Measurements from ENCODE around the gene LYRM2.

Gene LYRM2

DNA sequence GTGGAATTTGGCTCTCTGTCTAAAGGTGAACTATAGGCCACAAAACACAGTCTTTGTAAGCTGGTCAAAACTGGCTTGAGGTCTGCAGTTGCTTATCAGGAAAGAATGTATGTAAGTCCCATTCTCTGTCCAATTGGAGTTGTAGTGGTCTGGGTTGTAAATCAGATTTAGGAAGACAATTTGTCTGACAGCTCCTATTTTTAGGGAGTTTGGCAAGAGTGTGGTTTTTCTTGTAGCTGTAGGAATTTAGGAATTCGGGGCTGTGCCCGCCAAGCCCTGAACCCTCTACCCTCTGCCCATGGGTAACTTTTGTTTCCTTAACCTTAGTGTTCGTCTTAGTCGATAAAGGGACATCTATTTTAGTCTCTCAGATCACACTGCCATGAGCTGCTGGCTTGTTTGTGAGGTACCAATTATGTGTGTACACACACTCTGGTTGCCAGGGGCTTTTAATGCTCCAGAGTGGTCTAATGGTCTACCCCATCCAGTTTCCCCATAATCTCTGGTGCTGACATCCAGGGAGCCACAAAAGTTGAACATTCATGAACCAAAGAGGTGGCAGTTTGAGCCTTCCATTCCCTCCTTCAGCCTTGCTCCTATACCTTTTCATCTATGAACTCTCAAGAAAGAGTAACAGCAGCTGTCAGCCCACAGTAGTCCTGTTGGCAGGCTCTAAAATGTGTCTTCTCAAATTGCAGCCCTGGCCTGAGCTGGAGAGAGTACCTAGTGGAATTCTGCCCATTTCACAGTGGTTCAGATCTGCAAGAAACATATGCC, 112.6 kb downstream of the LYRM2 start:
- no peak overlapping the region for H3K4me3 ChIP-seq (ENCODE audit: control insufficient read depth, low read depth, low read length)
- TF ChIP-seq, protein P1, sequence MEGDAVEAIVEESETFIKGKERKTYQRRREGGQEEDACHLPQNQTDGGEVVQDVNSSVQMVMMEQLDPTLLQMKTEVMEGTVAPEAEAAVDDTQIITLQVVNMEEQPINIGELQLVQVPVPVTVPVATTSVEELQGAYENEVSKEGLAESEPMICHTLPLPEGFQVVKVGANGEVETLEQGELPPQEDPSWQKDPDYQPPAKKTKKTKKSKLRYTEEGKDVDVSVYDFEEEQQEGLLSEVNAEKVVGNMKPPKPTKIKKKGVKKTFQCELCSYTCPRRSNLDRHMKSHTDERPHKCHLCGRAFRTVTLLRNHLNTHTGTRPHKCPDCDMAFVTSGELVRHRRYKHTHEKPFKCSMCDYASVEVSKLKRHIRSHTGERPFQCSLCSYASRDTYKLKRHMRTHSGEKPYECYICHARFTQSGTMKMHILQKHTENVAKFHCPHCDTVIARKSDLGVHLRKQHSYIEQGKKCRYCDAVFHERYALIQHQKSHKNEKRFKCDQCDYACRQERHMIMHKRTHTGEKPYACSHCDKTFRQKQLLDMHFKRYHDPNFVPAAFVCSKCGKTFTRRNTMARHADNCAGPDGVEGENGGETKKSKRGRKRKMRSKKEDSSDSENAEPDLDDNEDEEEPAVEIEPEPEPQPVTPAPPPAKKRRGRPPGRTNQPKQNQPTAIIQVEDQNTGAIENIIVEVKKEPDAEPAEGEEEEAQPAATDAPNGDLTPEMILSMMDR (IDR thresholded peaks at IDR 0.05; ENCODE audit: control insufficient read depth, insufficient read depth, low read depth, low read length, missing control alignments), result no peak
- DNase-seq (ENCODE audit: low read depth), result no peak

DNA sequence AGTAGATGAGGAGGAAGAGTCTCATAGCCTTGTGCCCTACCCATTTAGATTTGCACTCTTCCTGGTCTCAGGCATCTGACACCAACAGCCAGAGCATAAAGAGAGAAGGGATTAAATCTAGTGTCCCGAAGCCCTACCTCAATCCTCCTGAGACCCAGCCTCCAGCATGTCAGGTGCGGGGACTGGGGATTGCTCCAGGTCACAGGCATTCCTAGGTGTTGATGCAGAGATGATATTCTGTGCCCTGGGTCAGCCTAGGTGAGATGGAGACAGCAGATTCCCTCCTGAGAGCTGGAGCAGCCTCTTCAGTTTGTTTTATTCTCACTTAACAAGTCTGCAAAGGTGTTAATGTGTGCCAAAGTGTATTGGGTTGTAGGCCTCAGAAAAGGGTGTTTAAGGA, 115.8 kb downstream of the LYRM2 start:
- H3K4me3 ChIP-seq (ENCODE audit: control insufficient read depth, low read depth, low read length), result no peak overlapping the region
- no peak for DNase-seq (ENCODE audit: low read depth)
- TF ChIP-seq, protein P1 (IDR thresholded peaks at IDR 0.05; ENCODE audit: control insufficient read depth, insufficient read depth, low read depth, low read length, missing control alignments), result no peak

DNA sequence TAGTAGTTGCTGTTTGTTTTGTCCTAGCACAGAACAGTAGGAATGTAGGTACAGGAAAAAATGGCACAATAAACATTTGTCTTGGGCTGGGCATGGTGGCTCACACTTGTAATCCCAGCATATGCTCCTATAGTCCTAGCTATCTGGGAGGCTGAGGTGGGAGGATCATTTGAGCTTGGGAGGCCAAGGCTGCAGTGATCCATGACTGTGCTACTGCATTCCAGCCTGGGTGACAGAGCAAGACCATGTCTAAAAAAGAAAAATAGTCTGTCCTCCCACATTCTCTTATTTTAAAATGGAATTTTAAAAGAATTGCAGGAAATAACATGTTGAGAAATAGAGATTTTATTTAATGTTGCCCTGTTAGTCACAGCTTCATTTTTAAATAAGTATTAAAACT, 117.8 kb downstream of the LYRM2 start:
- DNase-seq (ENCODE audit: low read depth), result no peak
- TF ChIP-seq, protein P1 (IDR thresholded peaks at IDR 0.05; ENCODE audit: control insufficient read depth, insufficient read depth, low read depth, low read length, missing control alignments), result no peak
- H3K4me3 ChIP-seq (ENCODE audit: control insufficient read depth, low read depth, low read length), result no peak overlapping the region

DNA sequence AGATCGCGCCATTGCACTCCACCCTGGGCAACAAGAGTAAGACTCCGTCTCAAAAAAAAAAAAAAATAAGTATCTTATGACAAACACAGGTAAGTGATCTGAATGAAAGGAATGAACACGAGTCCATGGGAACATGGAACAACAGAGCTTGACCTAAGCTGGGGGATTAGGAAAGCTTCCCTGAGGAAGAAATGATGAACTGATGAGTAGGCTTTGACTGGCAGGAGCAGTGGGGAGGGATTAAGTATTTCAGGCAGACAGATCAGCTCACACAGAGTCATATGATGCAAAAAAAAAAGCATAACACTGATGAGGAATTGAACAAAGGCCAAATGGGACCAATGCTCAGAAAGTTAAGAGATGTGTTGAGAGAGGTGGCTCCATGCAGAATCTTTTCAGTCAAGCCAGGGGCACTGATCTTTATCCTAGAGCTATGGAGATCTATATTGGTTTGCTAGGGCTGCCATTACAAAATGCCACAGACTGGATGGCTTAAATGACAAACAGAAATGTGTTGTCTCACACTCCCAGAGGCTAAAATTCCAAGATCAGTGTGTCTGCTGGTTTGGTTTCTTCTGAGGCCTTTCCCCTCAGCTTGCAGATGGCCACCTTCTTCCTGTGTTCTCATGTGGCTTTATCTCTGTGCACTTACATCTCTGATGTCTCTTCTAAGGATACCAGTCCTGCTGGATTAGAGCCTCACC, 120.0 kb downstream of the LYRM2 start:
- TF ChIP-seq, protein P1 (IDR thresholded peaks at IDR 0.05; ENCODE audit: control insufficient read depth, insufficient read depth, low read depth, low read length, missing control alignments), result no peak
- H3K4me3 ChIP-seq (ENCODE audit: control insufficient read depth, low read depth, low read length), result no peak overlapping the region
- no peak for DNase-seq (ENCODE audit: low read depth)

Data from AG09309 (cell line).